Dermis blood vessel endothelial cell (primary cell): ENCODE measurements around the gene JDP2. TPM values are rescaled to one million over a fixed set of nuclear protein-coding genes. Genes with fewer than 3 reads are reported as not detected.

Experiments
- DNase-seq: peaks from one replicate; pipeline ENCODE4 v3.0.0; 2010
- total RNA-seq: library from RNA; depleted of rRNA; stranded (reverse); fragments of >200 nt; gene quantifications from 2 replicates; pipeline ENCODE4 v1.2.3, GENCODE V29; 2014

JDP2 gene
- total RNA-seq, 1 donor from 2014 or later, result 16.0 TPM

GRCh38 chr14:75438486-75439080 lies 10.8 kb downstream of the JDP2 start:
- DNase-seq, result no peak

- no peak for DNase-seq
These were observed 12.2 kb downstream of the JDP2 start for GRCh38 chr14:75439989-75440388.

- DNase-seq, result no peak
These were observed 13.1 kb downstream of the JDP2 start for GRCh38 chr14:75440733-75441477.

GRCh38 chr14:75441728-75442127 lies 13.9 kb downstream of the JDP2 start:
- no peak for DNase-seq

GRCh38 chr14:75442166-75442565 lies 14.3 kb downstream of the JDP2 start:
- DNase-seq, result no peak

- no peak for DNase-seq
These were observed 14.8 kb downstream of the JDP2 start for GRCh38 chr14:75442642-75443041.

GRCh38 chr14:75443203-75443969 lies 15.6 kb downstream of the JDP2 start:
- DNase-seq, result no peak

- no peak for DNase-seq
These were observed 17.4 kb downstream of the JDP2 start for GRCh38 chr14:75445236-75445635.

GRCh38 chr14:75445963-75446362 lies 18.1 kb downstream of the JDP2 start:
- no peak for DNase-seq

- no peak for DNase-seq
These were observed 18.6 kb downstream of the JDP2 start for GRCh38 chr14:75446447-75446846.

GRCh38 chr14:75448209-75448608 lies 20.4 kb downstream of the JDP2 start:
- DNase-seq, result no peak

GRCh38 chr14:75449036-75449435 lies 21.2 kb downstream of the JDP2 start:
- no peak for DNase-seq

- no peak for DNase-seq
These were observed 21.9 kb downstream of the JDP2 start for GRCh38 chr14:75449696-75450095.

- DNase-seq, result peak; percentile 56
These were observed 22.8 kb downstream of the JDP2 start for GRCh38 chr14:75450381-75451276.

GRCh38 chr14:75452324-75452723 lies 24.5 kb downstream of the JDP2 start:
- no peak for DNase-seq

- peak; percentile 14 for DNase-seq
These were observed 25.3 kb downstream of the JDP2 start for GRCh38 chr14:75452900-75453816.

GRCh38 chr14:75453817-75454434 lies 26.1 kb downstream of the JDP2 start:
- no peak for DNase-seq

GRCh38 chr14:75454963-75455546 lies 27.2 kb downstream of the JDP2 start:
- no peak for DNase-seq

GRCh38 chr14:75456069-75456996 lies 28.5 kb downstream of the JDP2 start:
- DNase-seq, result no peak

GRCh38 chr14:75456997-75457335 lies 29.1 kb downstream of the JDP2 start:
- DNase-seq, result no peak
